IMR-90 (cell line): ENCODE data around the gene INHA. TPM values are rescaled to one million over a fixed set of nuclear protein-coding genes. Genes with fewer than 3 reads are reported as not detected.
A peak's percentile ranks its signal among the peaks of the same experiment; 100 is the strongest.

ENCODE experiments used
- ATAC-seq: fragments of 200-7000 bp; cut with Tn5 transposase; 2 replicates; pipeline ENCODE4 v1.9.1; 2020; ENCODE audit warnings: low read depth, mild to moderate bottlenecking, moderate library complexity
- BruUV-seq: library from RNA; stranded (reverse); fragments of 400-500 nt; replicated peaks from 2 replicates; lab custom pipeline; 2021; lab: Mats Ljungman, UMichigan
- CTCF ChIA-PET: fragments of 300-600 bp; formaldehyde crosslinking; extraction: SDS; loops from one replicate; lab custom pipeline; 2021; ENCODE audit warnings: antibody characterized with exemption; lab: Yijun Ruan, JAX
- POLR2A ChIA-PET: fragments of 300-600 bp; sonication (Branson Sonifier 250); formaldehyde crosslinking; loops from one replicate; lab custom pipeline; 2022; ENCODE audit warnings: antibody characterized with exemption; ENCODE audit not compliant: unreplicated experiment; lab: Charles Lee
- DNase-seq: peaks from one replicate; pipeline ENCODE4 v3.0.0; 2013
- H2AFZ ChIP-seq: replicated peaks from 2 replicates; pipeline ENCODE3; 2013; ENCODE audit warnings: low read length, mild to moderate bottlenecking; ENCODE audit not compliant: poor library complexity
- H2AK5ac ChIP-seq: 2 replicates; pipeline ENCODE4 v1.6.1; 2013; ENCODE audit warnings: low read depth, low read length, inconsistent platforms
- H2AK9ac ChIP-seq: replicated peaks from 2 replicates; pipeline ENCODE3; 2013; ENCODE audit warnings: mild to moderate bottlenecking, low read depth, low read length, moderate library complexity; ENCODE audit not compliant: poor library complexity
- H2BK120ac ChIP-seq: 2 replicates; pipeline ENCODE4 v1.6.1; 2013; ENCODE audit warnings: low read depth, low read length, inconsistent platforms
- H2BK15ac ChIP-seq: 3 replicates; pipeline ENCODE4 v1.6.1; 2013; ENCODE audit warnings: low read depth, low read length, inconsistent platforms
- H2BK20ac ChIP-seq: 2 replicates; pipeline ENCODE4 v1.6.1; 2013; ENCODE audit warnings: low read depth, mild to moderate bottlenecking, inconsistent platforms, low read length, moderate library complexity
- H2BK5ac ChIP-seq: 2 replicates; pipeline ENCODE4 v1.6.1; 2013; ENCODE audit warnings: mild to moderate bottlenecking, low read depth, low read length, inconsistent platforms; ENCODE audit not compliant: poor library complexity, severe bottlenecking
- H3K14ac ChIP-seq: replicated peaks from 2 replicates; pipeline ENCODE4 v1.6.1; 2013; ENCODE audit warnings: low read depth, low read length, inconsistent platforms
- H3K18ac ChIP-seq: 2 replicates; pipeline ENCODE4 v1.6.1; 2013; ENCODE audit warnings: low read depth, low read length, control low read depth
- H3K23ac ChIP-seq: 2 replicates; pipeline ENCODE4 v1.6.1; 2013; ENCODE audit warnings: low read depth, low read length, inconsistent platforms
- H3K27ac ChIP-seq: 2 replicates; pipeline ENCODE4 v1.5.1; 2013; ENCODE audit warnings: mild to moderate bottlenecking, control low read depth, low read length; ENCODE audit not compliant: insufficient read depth
- H3K27me3 ChIP-seq: 2 replicates; pipeline ENCODE4 v1.6.1; 2013; ENCODE audit warnings: low read length; ENCODE audit not compliant: control insufficient read depth, insufficient read depth
- H3K36me3 ChIP-seq: 2 replicates; pipeline ENCODE4 v1.6.1; 2013; ENCODE audit warnings: low read length, mixed read lengths; ENCODE audit not compliant: control insufficient read depth, insufficient read depth
- H3K4ac ChIP-seq: 2 replicates; pipeline ENCODE4 v1.6.1; 2013; ENCODE audit warnings: low read depth, low read length, inconsistent platforms
- H3K4me1 ChIP-seq: 2 replicates; pipeline ENCODE4 v1.6.1; 2013; ENCODE audit warnings: low read length, mixed read lengths; ENCODE audit not compliant: control insufficient read depth, insufficient read depth
- H3K4me2 ChIP-seq: 2 replicates; pipeline ENCODE4 v1.6.1; 2013; ENCODE audit warnings: low read depth, mild to moderate bottlenecking, control low read depth, low read length, moderate library complexity
- H3K4me3 ChIP-seq: 2 replicates; pipeline ENCODE4 v1.5.1; 2013; ENCODE audit warnings: low read depth, mild to moderate bottlenecking, control low read depth, low read length, moderate library complexity; ENCODE audit not compliant: insufficient read depth
- H3K56ac ChIP-seq: 2 replicates; pipeline ENCODE4 v1.6.1; 2013; ENCODE audit warnings: low read length, inconsistent platforms; ENCODE audit not compliant: insufficient read depth; ENCODE audit errors: extremely low read depth
- H3K79me1 ChIP-seq, 2 experiments: 2 replicates each; pipeline ENCODE4 v1.6.1; 2013; ENCODE audit warnings: low read length in 2 of 2, inconsistent platforms in 1 of 2, low read depth in 1 of 2
- H3K9ac ChIP-seq: 2 replicates; pipeline ENCODE4 v1.6.1; 2013; ENCODE audit warnings: low read depth, low read length, control low read depth
- H3K9me1 ChIP-seq: 2 replicates; pipeline ENCODE4 v1.6.1; 2013; ENCODE audit warnings: low read length, inconsistent platforms; ENCODE audit not compliant: insufficient read depth
- H3K9me3 ChIP-seq: 2 replicates; pipeline ENCODE4 v1.6.1; 2013; ENCODE audit warnings: low read length; ENCODE audit not compliant: control insufficient read depth, insufficient read depth
- H4K20me1 ChIP-seq: 2 replicates; pipeline ENCODE4 v1.6.1; 2013; ENCODE audit warnings: low read length, inconsistent platforms; ENCODE audit not compliant: insufficient read depth
- H4K5ac ChIP-seq: 2 replicates; pipeline ENCODE4 v1.6.1; 2013; ENCODE audit warnings: mild to moderate bottlenecking, low read depth, low read length, control low read depth
- H4K8ac ChIP-seq, 2 experiments: 2 replicates each; pipeline ENCODE4 v1.6.1; 2013; ENCODE audit warnings: low read depth in 2 of 2, low read length in 2 of 2, control low read depth in 1 of 2, inconsistent platforms in 1 of 2
- H4K91ac ChIP-seq: 2 replicates; pipeline ENCODE4 v1.6.1; 2013; ENCODE audit warnings: low read depth, low read length, inconsistent platforms; ENCODE audit not compliant: insufficient read depth
- BHLHE40 ChIP-seq: fragments of 150-350 bp; IDR thresholded peaks from 2 replicates; pipeline ENCODE4 v1.6.1; 2016; ENCODE audit warnings: mild to moderate bottlenecking, low read depth, low read length
- ELK1 ChIP-seq: fragments of 150-350 bp; IDR thresholded peaks from 2 replicates; pipeline ENCODE4 v1.6.1; 2016; ENCODE audit warnings: low read depth, mild to moderate bottlenecking, low read length, moderate library complexity, borderline replicate concordance
- NFE2L2 ChIP-seq: fragments of 150-350 bp; IDR thresholded peaks from 2 replicates; pipeline ENCODE4 v1.6.1; 2016; ENCODE audit warnings: low read depth, mild to moderate bottlenecking, low read length
- RCOR1 ChIP-seq: IDR thresholded peaks from 2 replicates; pipeline ENCODE4 v1.6.1; 2012; ENCODE audit warnings: mild to moderate bottlenecking, low read length, improper control_type of control experiment; ENCODE audit not compliant: insufficient replicate concordance
- RFX5 ChIP-seq: IDR thresholded peaks from 2 replicates; pipeline ENCODE4 v1.8.0; 2012; ENCODE audit warnings: low read depth, mild to moderate bottlenecking, low read length, moderate library complexity
- SMC3 ChIP-seq: fragments of 150-350 bp; IDR thresholded peaks from 2 replicates; pipeline ENCODE4 v1.6.1; 2016; ENCODE audit warnings: low read depth, mild to moderate bottlenecking, antibody characterized with exemption, low read length, moderate library complexity
- USF2 ChIP-seq: fragments of 150-350 bp; IDR thresholded peaks from 2 replicates; pipeline ENCODE4 v1.6.1; 2017; ENCODE audit warnings: mild to moderate bottlenecking, antibody characterized with exemption, low read length, low read depth
- WGBS, 2 experiments: methylation state at CpG; one replicate each; pipeline versions ENCODE4 v1.1.5 to v1.1.7; 2013; ENCODE audit warnings: missing lambda C conversion rate in 2 of 2; ENCODE audit not compliant: insufficient read length in 1 of 2; ENCODE audit errors: extremely low coverage in 2 of 2; 5-methylcytosine and 5-hydroxymethylcytosine counted together
- dilution Hi-C: fragments of 300-500 bp; cut with HindIII; formaldehyde crosslinking; loops from one replicate; pipeline ENCODE4 v1.14.3; 2018; ENCODE audit warnings: low sequenced_read_pairs; ENCODE audit not compliant: unreplicated experiment
- in situ Hi-C: fragments of 300-500 bp; cut with MboI; formaldehyde crosslinking; loops from 3 replicates; pipeline ENCODE4 v1.14.3; 2019; ENCODE audit warnings: low sequenced_read_pairs, inconsistent platforms, mixed read lengths
- intact Hi-C: fragments of 100-400 bp; cut with micrococcal nuclease; formaldehyde crosslinking; loops from 2 replicates; pipeline ENCODE4 v1.10.0; 2022
- polyA plus RNA-seq, 3 experiments: library from polyadenylated mRNA; depleted of rRNA; stranded (reverse); fragments of >200 nt; gene quantifications; 2 replicates each; pipeline ENCODE4 v1.2.3, GENCODE V29; 2012; ENCODE audit warnings: low replicate concordance in 1 of 3
- total RNA-seq: library from RNA; depleted of rRNA; stranded (reverse); fragments of >200 nt; gene quantifications from 2 replicates; pipeline ENCODE4 v1.2.3, GENCODE V29; 2012

INHA gene
- total and polyA plus RNA-seq, 2 of the 4 experiments (the other 2 are of a cell fraction): 0.96 TPM; not detected in 1

GRCh38 chr2:219538956-219539788 is 32.9 kb upstream of the INHA start:
- Histone ChIP-seq H3K9me3 (no peaks in the 10 kb centered on the region), H3K4ac (no peak overlapping the region), H2BK120ac (no peak overlapping the region), H3K4me2 (no peak overlapping the region), H3K27me3 (no peaks in the 10 kb centered on the region; the same call in 1 of the 2 replicates), H3K4me3 (no peak overlapping the region), H4K5ac (no peak overlapping the region), H2AK9ac (no peak overlapping the region), H2BK20ac (no peak overlapping the region), H3K79me1 (peaks cover 6 to 38% of the 10 kb centered on the region in 2 experiments; a peak in 3 of 4 replicates), H3K36me3 (peaks cover 26% of the 10 kb centered on the region), H3K27ac (peak overlapping the region; percentile 22; the same call in 1 of the 2 replicates), H2AFZ (peak overlapping the region; percentile 48), H3K18ac (no peak overlapping the region), H2BK5ac (no peak overlapping the region), H4K20me1 (peaks cover 28% of the 10 kb centered on the region), H3K56ac (no peak overlapping the region), H3K4me1 (peaks cover 24% of the 10 kb centered on the region), H2BK15ac (no peak overlapping the region), H4K91ac (no peak overlapping the region; the same call in 1 of the 2 replicates), H3K9me1 (0 out of 2 replicates have a peak, but pooled peaks cover 2% of the 10 kb centered on the region), H2AK5ac (no peak overlapping the region), H3K23ac (no peak overlapping the region), H3K14ac (no peak overlapping the region), H4K8ac (no peak overlapping the region), H3K9ac (no peak overlapping the region; the same call in 1 of the 2 replicates)
- intact Hi-C loops (no loop called here), dilution Hi-C loops (no loop called here), in situ Hi-C loops (no loop called here)
- ChIA-PET CTCF (interaction anchor here (0.6 kb wide), 1 partner anchor 9 kb away, joined by 3 read pairs; no protein-coding TSS in a partner anchor), POLR2A (no interaction called here)
- ATAC-seq: no peak
- TF ChIP-seq SMC3: no peak
- TF ChIP-seq NFE2L2: no peak
- TF ChIP-seq RCOR1: no peak
- no peak for TF ChIP-seq BHLHE40
- TF ChIP-seq RFX5: no peak
- TF ChIP-seq ELK1: no peak
- no peak for TF ChIP-seq USF2
- WGBS, 2 experiments: 90% methylated on average over 23 of the region's 32 CpGs; no CpG with 5 or more reads in 1 of the 2 experiments
- TSS peak; percentile 69 for BruUV-seq
- DNase-seq: no peak
